ENCODE results near the gene LRG1. TPM values are rescaled to one million over a fixed set of nuclear protein-coding genes. Genes with fewer than 3 reads are reported as not detected.
A peak's percentile ranks its signal among the peaks of the same experiment; 100 is the strongest.

The LRG1 gene
- total and polyA plus RNA-seq, 10 of the 15 experiments (the other 5 are each of a cell fraction or from before 2014, with no cell fraction given), result 0.29 to 4.7 (median 0.58) TPM

- Histone ChIP-seq H3K4me1 (ENCODE audit: control insufficient read depth, insufficient read depth, low read length) (no peaks in the 10 kb centered on the region), H3K27ac (ENCODE audit: control insufficient read depth, insufficient read depth) (no peak overlapping the region), H2AFZ (ENCODE audit: control insufficient read depth, low read depth, low read length) (no peak overlapping the region), H3K4me2 (ENCODE audit: control insufficient read depth, insufficient read depth) (no peak overlapping the region), H3K4me3 (no peak overlapping the region), H3K79me2 (ENCODE audit: control insufficient read depth, insufficient read depth, low read length) (no peaks in the 10 kb centered on the region), H3K9me3 (replicated peaks; ENCODE audit: control insufficient read depth, insufficient read depth, low read length) (no peaks in the 10 kb centered on the region), H3K27me3 (replicated peaks in 1 of 2; ENCODE audit: control insufficient read depth in 2 of 2, insufficient read depth in 2 of 2, low read length in 1 of 2) (no peaks in the 10 kb centered on the region), H3K36me3 (ENCODE audit: control insufficient read depth in 2 of 2, insufficient read depth in 2 of 2, low read length in 1 of 2) (peaks cover 12 to 17% of the 10 kb centered on the region in 2 experiments; a peak in 3 of 4 replicates), H4K20me1 (ENCODE audit: control insufficient read depth, insufficient read depth) (no peaks in the 10 kb centered on the region), H3K9ac (ENCODE audit: control insufficient read depth, insufficient read depth, low read length) (no peak overlapping the region)
- CTCF ChIA-PET, result no interaction called here
- RAD21 ChIA-PET (ENCODE audit: unreplicated experiment), result no interaction called here
- intact Hi-C loops (cut with micrococcal nuclease; ENCODE audit: unreplicated experiment), result no loop called here
- DNase-seq (ENCODE audit: low read depth, low spot score), result no peak
- no peak for ATAC-seq
- BruUV-seq (replicated peaks), result no TSS peak
- peak; percentile 74 for FAIRE-seq
- in situ Hi-C loops (cut with MboI), result no loop called here
- SMC1A ChIA-PET (ENCODE audit: uncharacterized antibody, unreplicated experiment), result no interaction called here
- POLR2A ChIA-PET, result no interaction called here
- 92% methylated on average over 2 of the region's 3 CpGs for WGBS (ENCODE audit: insufficient coverage, insufficient replicate concordance, low lambda C conversion rate, missing lambda C conversion rate)
- TF ChIP-seq TCF7 (IDR thresholded peaks at IDR 0.05; ENCODE audit: borderline replicate concordance), result no peak
- no peak for TF ChIP-seq SIN3A (IDR thresholded peaks at IDR 0.05; ENCODE audit: low read depth, low read length)
- no peak for TF ChIP-seq SIX5 (IDR thresholded peaks at IDR 0.05; ENCODE audit: low read depth, low read length, severe bottlenecking)
- no peak for TF ChIP-seq ZBTB11 (CRISPR knock-in tag; IDR thresholded peaks at IDR 0.05)
- TF ChIP-seq NR2C2 (IDR thresholded peaks at IDR 0.05; ENCODE audit: borderline replicate concordance, control insufficient read depth, insufficient read length, low read depth), result peak; percentile 16
- TF ChIP-seq FOS (IDR thresholded peaks at IDR 0.05; ENCODE audit: borderline replicate concordance, extremely low read depth, insufficient read length), result no peak
- TF ChIP-seq STAT3 (IDR thresholded peaks at IDR 0.05; ENCODE audit: low read depth, low read length), result no peak
- no peak for TF ChIP-seq PAX8 (IDR thresholded peaks at IDR 0.05)
- no peak for TF ChIP-seq MAX (IDR thresholded peaks at IDR 0.05; ENCODE audit: low read depth, low read length)
- TF ChIP-seq E2F8 (IDR thresholded peaks at IDR 0.05; ENCODE audit: low read depth, partially characterized antibody), result no peak
- TF ChIP-seq RUNX3 (IDR thresholded peaks at IDR 0.05; ENCODE audit: low read length), result 0 out of 2 replicates have a peak, but pooled peaks have one; percentile 3
- TF ChIP-seq BCLAF1 (IDR thresholded peaks at IDR 0.05), result no peak
These were observed 47.3 kb downstream of the LRG1 start for GRCh38 chr19:4492337-4493103.
